H1 (cell line): ENCODE results near the gene EXTL1.

Experiments used
- BACH1 ChIP-seq: IDR thresholded peaks from 2 replicates; pipeline ENCODE4 v1.6.1; 2012; ENCODE audit warnings: low read length, improper control_type of control experiment
- CBX5 ChIP-seq: fragments of 300-800, 300-1000 bp; sonication (generic); IDR thresholded peaks from 2 replicates; pipeline ENCODE4 v1.7.1; 2016; ENCODE audit warnings: antibody characterized with exemption, low read length, low read depth
- CBX8 ChIP-seq: fragments of 300-800, 300-1000 bp; sonication (generic); IDR thresholded peaks from 2 replicates; pipeline ENCODE4 v1.7.1; 2016; ENCODE audit warnings: low read depth, low read length, borderline replicate concordance
- CEBPB ChIP-seq: IDR thresholded peaks from 2 replicates; pipeline ENCODE4 v1.6.1; 2012; ENCODE audit warnings: low read depth, low read length
- CTCF ChIP-seq, 3 experiments: IDR thresholded peaks; 1 replicate in 2 of 3; 2 replicates in 1 of 3; pipeline versions ENCODE4 v1.5.1 to v1.6.1; 2011; ENCODE audit warnings: low read length in 3 of 3, mild to moderate bottlenecking in 3 of 3, inconsistent platforms in 2 of 3, low read depth in 1 of 3, moderate library complexity in 1 of 3; ENCODE audit not compliant: insufficient read depth in 1 of 3; ENCODE audit errors: control extremely low read depth in 1 of 3
- EP300 ChIP-seq, 2 experiments: IDR thresholded peaks; 1 replicate in 1 of 2; 2 replicates in 1 of 2; pipeline ENCODE4 v1.6.1; 2011 to 2012; ENCODE audit warnings: low read depth in 2 of 2, low read length in 2 of 2, mild to moderate bottlenecking in 2 of 2, borderline replicate concordance in 1 of 2, inconsistent platforms in 1 of 2, moderate library complexity in 1 of 2
- EZH2 ChIP-seq: fragments of 200-600 bp; sonication (generic); IDR thresholded peaks from 2 replicates; pipeline ENCODE4 v1.7.1; 2012; ENCODE audit warnings: low read depth, mild to moderate bottlenecking, moderate library complexity, low read length, inconsistent platforms; ENCODE audit not compliant: severe bottlenecking
- MAFK ChIP-seq: IDR thresholded peaks from 2 replicates; pipeline ENCODE4 v1.6.1; 2012; ENCODE audit warnings: low read depth, mild to moderate bottlenecking, improper control_type of control experiment, low read length
- MAX ChIP-seq: IDR thresholded peaks from 2 replicates; pipeline ENCODE4 v1.6.1; 2012; ENCODE audit warnings: inconsistent platforms
- NANOG ChIP-seq: IDR thresholded peaks from 2 replicates; pipeline ENCODE4 v1.6.1; 2011; ENCODE audit warnings: low read length, low read depth, mild to moderate bottlenecking, inconsistent platforms; ENCODE audit not compliant: insufficient read depth, poor library complexity, severe bottlenecking
- POLR2AphosphoS5 ChIP-seq: IDR thresholded peaks from 2 replicates; pipeline ENCODE4 v1.6.1; 2011; ENCODE audit warnings: low read depth, low read length
- SIN3A ChIP-seq, 2 experiments: IDR thresholded peaks in 1 of 2; conservative IDR thresholded peaks in 1 of 2; 2 replicates each; pipeline ENCODE4 v1.6.1; 2011 to 2012; ENCODE audit warnings: low read length in 2 of 2, improper control_type of control experiment in 1 of 2, low read depth in 1 of 2, mild to moderate bottlenecking in 1 of 2
- SP2 ChIP-seq: IDR thresholded peaks from 2 replicates; pipeline ENCODE4 v1.6.1; 2012; ENCODE audit warnings: mild to moderate bottlenecking, low read length, inconsistent platforms

GRCh38 chr1:26020330-26020768, 1.2 kb upstream of the EXTL1 start:
- no peak for TF ChIP-seq CTCF (IDR thresholded peaks at IDR 0.05; ENCODE audit: control extremely low read depth in 1 of 3, insufficient read depth in 1 of 3, low read depth in 1 of 3, low read length in 3 of 3)
- TF ChIP-seq POLR2AphosphoS5: no peak
- no peak for TF ChIP-seq SIN3A (conservative IDR thresholded peaks at IDR 0.05 in 1 of 2, IDR thresholded peaks at IDR 0.05 in 1 of 2; ENCODE audit: low read depth in 1 of 2, low read length in 2 of 2)
- no peak for TF ChIP-seq CBX5
- no peak for TF ChIP-seq BACH1
- no peak for TF ChIP-seq NANOG
- no peak for TF ChIP-seq CBX8
- no peak for TF ChIP-seq EZH2
- TF ChIP-seq EP300 (IDR thresholded peaks at IDR 0.05; ENCODE audit: borderline replicate concordance in 1 of 2, low read depth in 2 of 2, low read length in 2 of 2): no peak
- no peak for TF ChIP-seq CEBPB
- no peak for TF ChIP-seq MAFK
- TF ChIP-seq MAX: no peak
- no peak for TF ChIP-seq SP2
